ENCODE data around the gene TSPYL2.

- TF ChIP-seq POLR2A (IDR thresholded peaks at IDR 0.05; ENCODE audit: control extremely low read depth in 1 of 2, low read depth in 2 of 2, low read length in 2 of 2) (no peak), MAFK (IDR thresholded peaks at IDR 0.05; ENCODE audit: low read depth, low read length) (no peak), EP300 (IDR thresholded peaks at IDR 0.05; ENCODE audit: borderline replicate concordance in 1 of 2, low read depth in 2 of 2, low read length in 2 of 2) (no peak), NRF1 (IDR thresholded peaks at IDR 0.05; ENCODE audit: low read depth, low read length) (no peak), BACH1 (IDR thresholded peaks at IDR 0.05; ENCODE audit: low read length) (no peak), GABPA (IDR thresholded peaks at IDR 0.05; ENCODE audit: borderline replicate concordance, insufficient read depth, low read length) (no peak), JUND (IDR thresholded peaks at IDR 0.05; ENCODE audit: low read length) (no peak), CEBPB (IDR thresholded peaks at IDR 0.05; ENCODE audit: low read depth, low read length) (no peak), NANOG (IDR thresholded peaks at IDR 0.05; ENCODE audit: insufficient read depth, low read depth, low read length, poor library complexity, severe bottlenecking) (no peak), YY1 (IDR thresholded peaks at IDR 0.05; ENCODE audit: low read depth, low read length) (no peak)
- TF ChIP-seq, protein P1, sequence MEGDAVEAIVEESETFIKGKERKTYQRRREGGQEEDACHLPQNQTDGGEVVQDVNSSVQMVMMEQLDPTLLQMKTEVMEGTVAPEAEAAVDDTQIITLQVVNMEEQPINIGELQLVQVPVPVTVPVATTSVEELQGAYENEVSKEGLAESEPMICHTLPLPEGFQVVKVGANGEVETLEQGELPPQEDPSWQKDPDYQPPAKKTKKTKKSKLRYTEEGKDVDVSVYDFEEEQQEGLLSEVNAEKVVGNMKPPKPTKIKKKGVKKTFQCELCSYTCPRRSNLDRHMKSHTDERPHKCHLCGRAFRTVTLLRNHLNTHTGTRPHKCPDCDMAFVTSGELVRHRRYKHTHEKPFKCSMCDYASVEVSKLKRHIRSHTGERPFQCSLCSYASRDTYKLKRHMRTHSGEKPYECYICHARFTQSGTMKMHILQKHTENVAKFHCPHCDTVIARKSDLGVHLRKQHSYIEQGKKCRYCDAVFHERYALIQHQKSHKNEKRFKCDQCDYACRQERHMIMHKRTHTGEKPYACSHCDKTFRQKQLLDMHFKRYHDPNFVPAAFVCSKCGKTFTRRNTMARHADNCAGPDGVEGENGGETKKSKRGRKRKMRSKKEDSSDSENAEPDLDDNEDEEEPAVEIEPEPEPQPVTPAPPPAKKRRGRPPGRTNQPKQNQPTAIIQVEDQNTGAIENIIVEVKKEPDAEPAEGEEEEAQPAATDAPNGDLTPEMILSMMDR (IDR thresholded peaks at IDR 0.05; ENCODE audit: control extremely low read depth in 1 of 3, insufficient read depth in 1 of 3, low read depth in 1 of 3, low read length in 3 of 3), result no peak
Observed at GRCh38 chrX:53085661-53086229, 3.6 kb downstream of the TSPYL2 start.
